Measurements from ENCODE around the gene DPEP3. TPM values are rescaled to one million over a fixed set of nuclear protein-coding genes. Genes with fewer than 3 reads are reported as not detected.

The DPEP3 gene
- total and polyA plus RNA-seq, 2 experiments from 2014 or later = not detected

GRCh38 chr16:67953641-67954375, 26.5 kb downstream of the DPEP3 start:
- Histone ChIP-seq H2AFZ (no peak overlapping the region), H3K27me3 (replicated peaks; ENCODE audit: insufficient read depth) (no peaks in the 10 kb centered on the region), H3K9me2 (ENCODE audit: insufficient read depth) (no peaks in the 10 kb centered on the region), H3K27ac (no peak overlapping the region), H3K79me2 (ENCODE audit: insufficient read depth) (peaks cover 32% of the 10 kb centered on the region), H3K36me3 (ENCODE audit: low read depth) (peaks cover 37% of the 10 kb centered on the region; the same call in 1 of the 2 replicates), H3K4me2 (ENCODE audit: unreplicated experiment) (no peak overlapping the region), H3K9me3 (ENCODE audit: low read depth) (no peaks in the 10 kb centered on the region), H3K9ac (no peak overlapping the region), H3K4me1 (ENCODE audit: insufficient read depth) (peaks cover 2% of the 10 kb centered on the region), H4K20me1 (ENCODE audit: insufficient read depth) (no peaks in the 10 kb centered on the region), H3F3A (ENCODE audit: insufficient read depth) (peaks cover 3% of the 10 kb centered on the region; the same call in 1 of the 2 replicates), H3K4me3 (no peak overlapping the region)
- no peak for DNase-seq
- TF ChIP-seq EZH2 (IDR thresholded peaks at IDR 0.05; ENCODE audit: insufficient read depth, poor library complexity, severe bottlenecking) (no peak), EZH2phosphoT487 (IDR thresholded peaks at IDR 0.05; ENCODE audit: insufficient read depth, low read depth) (no peak)
- in situ Hi-C loops (cut with MboI) = no loop called here
- 84% methylated on average over 8 of the region's 8 CpGs for WGBS, 2 experiments (ENCODE audit: low coverage in 1 of 2, low lambda C conversion rate in 2 of 2, missing lambda C conversion rate in 2 of 2)

- Histone ChIP-seq H3K4me2 (ENCODE audit: unreplicated experiment) (no peak overlapping the region), H3K9me3 (ENCODE audit: low read depth) (no peaks in the 10 kb centered on the region), H3K36me3 (ENCODE audit: low read depth) (peaks cover 31% of the 10 kb centered on the region; the same call in 1 of the 2 replicates), H3K9me2 (ENCODE audit: insufficient read depth) (no peaks in the 10 kb centered on the region), H3K27ac (no peak overlapping the region), H3K79me2 (ENCODE audit: insufficient read depth) (peaks cover 9% of the 10 kb centered on the region; the same call in 1 of the 2 replicates), H3F3A (ENCODE audit: insufficient read depth) (peaks cover 3% of the 10 kb centered on the region; the same call in 1 of the 2 replicates), H3K27me3 (replicated peaks; ENCODE audit: insufficient read depth) (no peaks in the 10 kb centered on the region), H3K4me3 (no peak overlapping the region), H3K9ac (no peak overlapping the region), H2AFZ (no peak overlapping the region), H4K20me1 (ENCODE audit: insufficient read depth) (no peaks in the 10 kb centered on the region), H3K4me1 (ENCODE audit: insufficient read depth) (no peaks in the 10 kb centered on the region)
- DNase-seq = no peak
- 67 to 78% methylated on average over 12 of the region's 12 CpGs for WGBS, 2 experiments (ENCODE audit: low coverage in 1 of 2, low lambda C conversion rate in 2 of 2, missing lambda C conversion rate in 2 of 2)
- TF ChIP-seq EZH2 (IDR thresholded peaks at IDR 0.05; ENCODE audit: insufficient read depth, poor library complexity, severe bottlenecking) (no peak), EZH2phosphoT487 (IDR thresholded peaks at IDR 0.05; ENCODE audit: insufficient read depth, low read depth) (no peak)
- in situ Hi-C loops (cut with MboI) = no loop called here
These were observed 28.8 kb downstream of the DPEP3 start for GRCh38 chr16:67951485-67951884.

GRCh38 chr16:67950335-67950843, 29.9 kb downstream of the DPEP3 start:
- H4K20me1 ChIP-seq (ENCODE audit: insufficient read depth) = no peaks in the 10 kb centered on the region
- no peaks in the 10 kb centered on the region for H3K27me3 ChIP-seq (replicated peaks; ENCODE audit: insufficient read depth)
- no peak for DNase-seq
- no peak overlapping the region for H3K4me3 ChIP-seq
- no peak overlapping the region for H2AFZ ChIP-seq
- no peak overlapping the region for H3K9ac ChIP-seq
- in situ Hi-C loops (cut with MboI) = no loop called here
- 82 to 93% methylated on average over 10 to 15 of the region's 16 CpGs for WGBS, 2 experiments (ENCODE audit: low coverage in 1 of 2, low lambda C conversion rate in 2 of 2, missing lambda C conversion rate in 2 of 2)
- no peak for TF ChIP-seq EZH2 (IDR thresholded peaks at IDR 0.05; ENCODE audit: insufficient read depth, poor library complexity, severe bottlenecking)
- no peak for TF ChIP-seq EZH2phosphoT487 (IDR thresholded peaks at IDR 0.05; ENCODE audit: insufficient read depth, low read depth)
- H3K36me3 ChIP-seq (ENCODE audit: low read depth) = peaks cover 25% of the 10 kb centered on the region; the same call in 1 of the 2 replicates
- no peak overlapping the region for H3K27ac ChIP-seq
- peaks cover 3% of the 10 kb centered on the region; the same call in 1 of the 2 replicates for H3F3A ChIP-seq (ENCODE audit: insufficient read depth)
- H3K9me2 ChIP-seq (ENCODE audit: insufficient read depth) = no peaks in the 10 kb centered on the region
- H3K4me1 ChIP-seq (ENCODE audit: insufficient read depth) = no peaks in the 10 kb centered on the region
- H3K79me2 ChIP-seq (ENCODE audit: insufficient read depth) = no peaks in the 10 kb centered on the region
- H3K4me2 ChIP-seq (ENCODE audit: unreplicated experiment) = no peak overlapping the region
- no peaks in the 10 kb centered on the region for H3K9me3 ChIP-seq (ENCODE audit: low read depth)

- H3K27ac ChIP-seq = no peak overlapping the region
- TF ChIP-seq EZH2 (IDR thresholded peaks at IDR 0.05; ENCODE audit: insufficient read depth, poor library complexity, severe bottlenecking) (no peak), EZH2phosphoT487 (IDR thresholded peaks at IDR 0.05; ENCODE audit: insufficient read depth, low read depth) (no peak)
- no peak overlapping the region for H2AFZ ChIP-seq
- H3K9me2 ChIP-seq (ENCODE audit: insufficient read depth) = no peaks in the 10 kb centered on the region
- in situ Hi-C loops (cut with MboI) = no loop called here
- H3K27me3 ChIP-seq (replicated peaks; ENCODE audit: insufficient read depth) = no peaks in the 10 kb centered on the region
- H3F3A ChIP-seq (ENCODE audit: insufficient read depth) = peaks cover 3% of the 10 kb centered on the region; the same call in 1 of the 2 replicates
- H3K9ac ChIP-seq = no peak overlapping the region
- H3K4me1 ChIP-seq (ENCODE audit: insufficient read depth) = no peaks in the 10 kb centered on the region
- no peaks in the 10 kb centered on the region for H3K79me2 ChIP-seq (ENCODE audit: insufficient read depth)
- no peak overlapping the region for H3K4me2 ChIP-seq (ENCODE audit: unreplicated experiment)
- H4K20me1 ChIP-seq (ENCODE audit: insufficient read depth) = no peaks in the 10 kb centered on the region
- WGBS, 2 experiments (ENCODE audit: low coverage in 1 of 2, low lambda C conversion rate in 2 of 2, missing lambda C conversion rate in 2 of 2) = 90 to 98% methylated on average over 9 to 11 of the region's 11 CpGs
- no peaks in the 10 kb centered on the region for H3K9me3 ChIP-seq (ENCODE audit: low read depth)
- no peak for DNase-seq
- H3K4me3 ChIP-seq = no peak overlapping the region
- H3K36me3 ChIP-seq (ENCODE audit: low read depth) = peaks cover 23% of the 10 kb centered on the region; the same call in 1 of the 2 replicates
These were observed 30.7 kb downstream of the DPEP3 start for GRCh38 chr16:67949645-67950044.

Data from GM23248 (cell line).